Panc1 (cell line): ENCODE results near the gene PLXNA2.

ENCODE experiments used
- POLR2AphosphoS5 ChIP-seq: IDR thresholded peaks from 2 replicates; pipeline ENCODE4 v1.6.1; 2012; ENCODE audit warnings: mild to moderate bottlenecking, low read depth, low read length, moderate library complexity
- SIN3A ChIP-seq: IDR thresholded peaks from 2 replicates; pipeline ENCODE4 v1.6.1; 2012; ENCODE audit warnings: low read depth, mild to moderate bottlenecking, low read length, moderate library complexity, borderline replicate concordance; ENCODE audit not compliant: insufficient read depth
- TCF7L2 ChIP-seq: IDR thresholded peaks from 2 replicates; pipeline ENCODE4 v1.6.1; 2011; ENCODE audit warnings: mild to moderate bottlenecking, low read depth, low read length, inconsistent platforms
- TF ChIP-seq, protein P1 (sequence below): fragments of 450-650 bp; IDR thresholded peaks from 2 replicates; pipeline ENCODE4 v1.5.1; 2017; ENCODE audit warnings: mild to moderate bottlenecking
- TF ChIP-seq, protein P2 (sequence below), 2 experiments: IDR thresholded peaks; 2 replicates each; pipeline ENCODE4 v1.6.1; 2011 to 2012; ENCODE audit warnings: low read depth in 2 of 2, control low read depth in 1 of 2, low read length in 1 of 2, mild to moderate bottlenecking in 1 of 2, moderate library complexity in 1 of 2; ENCODE audit not compliant: insufficient read depth in 1 of 2

DNA sequence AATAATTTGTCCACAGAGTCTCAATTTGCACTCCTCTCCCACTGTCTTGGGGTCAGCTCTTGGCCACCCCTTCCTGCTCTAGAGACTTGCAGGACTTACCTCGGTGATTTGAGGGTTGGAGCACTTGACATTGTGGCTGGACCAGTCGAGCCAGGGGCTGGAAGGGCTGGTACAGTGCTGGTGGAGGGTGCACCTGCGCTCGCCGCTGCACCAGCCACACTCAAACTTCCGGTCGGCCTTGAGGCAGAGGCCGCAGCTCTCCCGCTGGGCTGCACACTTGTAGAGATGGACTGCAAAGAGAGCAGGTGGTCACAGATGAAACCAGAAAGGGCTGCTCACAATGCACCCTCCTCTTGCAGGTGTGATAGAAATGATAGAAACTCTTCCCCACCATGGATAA lies 165.0 kb downstream of the PLXNA2 start:
- TF ChIP-seq, protein P1, sequence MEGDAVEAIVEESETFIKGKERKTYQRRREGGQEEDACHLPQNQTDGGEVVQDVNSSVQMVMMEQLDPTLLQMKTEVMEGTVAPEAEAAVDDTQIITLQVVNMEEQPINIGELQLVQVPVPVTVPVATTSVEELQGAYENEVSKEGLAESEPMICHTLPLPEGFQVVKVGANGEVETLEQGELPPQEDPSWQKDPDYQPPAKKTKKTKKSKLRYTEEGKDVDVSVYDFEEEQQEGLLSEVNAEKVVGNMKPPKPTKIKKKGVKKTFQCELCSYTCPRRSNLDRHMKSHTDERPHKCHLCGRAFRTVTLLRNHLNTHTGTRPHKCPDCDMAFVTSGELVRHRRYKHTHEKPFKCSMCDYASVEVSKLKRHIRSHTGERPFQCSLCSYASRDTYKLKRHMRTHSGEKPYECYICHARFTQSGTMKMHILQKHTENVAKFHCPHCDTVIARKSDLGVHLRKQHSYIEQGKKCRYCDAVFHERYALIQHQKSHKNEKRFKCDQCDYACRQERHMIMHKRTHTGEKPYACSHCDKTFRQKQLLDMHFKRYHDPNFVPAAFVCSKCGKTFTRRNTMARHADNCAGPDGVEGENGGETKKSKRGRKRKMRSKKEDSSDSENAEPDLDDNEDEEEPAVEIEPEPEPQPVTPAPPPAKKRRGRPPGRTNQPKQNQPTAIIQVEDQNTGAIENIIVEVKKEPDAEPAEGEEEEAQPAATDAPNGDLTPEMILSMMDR = no peak
- TF ChIP-seq, protein P2, sequence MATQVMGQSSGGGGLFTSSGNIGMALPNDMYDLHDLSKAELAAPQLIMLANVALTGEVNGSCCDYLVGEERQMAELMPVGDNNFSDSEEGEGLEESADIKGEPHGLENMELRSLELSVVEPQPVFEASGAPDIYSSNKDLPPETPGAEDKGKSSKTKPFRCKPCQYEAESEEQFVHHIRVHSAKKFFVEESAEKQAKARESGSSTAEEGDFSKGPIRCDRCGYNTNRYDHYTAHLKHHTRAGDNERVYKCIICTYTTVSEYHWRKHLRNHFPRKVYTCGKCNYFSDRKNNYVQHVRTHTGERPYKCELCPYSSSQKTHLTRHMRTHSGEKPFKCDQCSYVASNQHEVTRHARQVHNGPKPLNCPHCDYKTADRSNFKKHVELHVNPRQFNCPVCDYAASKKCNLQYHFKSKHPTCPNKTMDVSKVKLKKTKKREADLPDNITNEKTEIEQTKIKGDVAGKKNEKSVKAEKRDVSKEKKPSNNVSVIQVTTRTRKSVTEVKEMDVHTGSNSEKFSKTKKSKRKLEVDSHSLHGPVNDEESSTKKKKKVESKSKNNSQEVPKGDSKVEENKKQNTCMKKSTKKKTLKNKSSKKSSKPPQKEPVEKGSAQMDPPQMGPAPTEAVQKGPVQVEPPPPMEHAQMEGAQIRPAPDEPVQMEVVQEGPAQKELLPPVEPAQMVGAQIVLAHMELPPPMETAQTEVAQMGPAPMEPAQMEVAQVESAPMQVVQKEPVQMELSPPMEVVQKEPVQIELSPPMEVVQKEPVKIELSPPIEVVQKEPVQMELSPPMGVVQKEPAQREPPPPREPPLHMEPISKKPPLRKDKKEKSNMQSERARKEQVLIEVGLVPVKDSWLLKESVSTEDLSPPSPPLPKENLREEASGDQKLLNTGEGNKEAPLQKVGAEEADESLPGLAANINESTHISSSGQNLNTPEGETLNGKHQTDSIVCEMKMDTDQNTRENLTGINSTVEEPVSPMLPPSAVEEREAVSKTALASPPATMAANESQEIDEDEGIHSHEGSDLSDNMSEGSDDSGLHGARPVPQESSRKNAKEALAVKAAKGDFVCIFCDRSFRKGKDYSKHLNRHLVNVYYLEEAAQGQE (IDR thresholded peaks at IDR 0.05; ENCODE audit: insufficient read depth in 1 of 2, low read depth in 2 of 2, low read length in 1 of 2) = no peak
- TF ChIP-seq SIN3A = no peak
- TF ChIP-seq TCF7L2 = no peak
- TF ChIP-seq POLR2AphosphoS5 = no peak
